ENCODE data around the gene AGAP3. TPM values are rescaled to one million over a fixed set of nuclear protein-coding genes. Genes with fewer than 3 reads are reported as not detected.

The AGAP3 gene
- total RNA-seq, 2 experiments from 2014 or later: 30.0 to 36.2 TPM

- no peaks in the 10 kb centered on the region for H3K9me3 Mint-ChIP-seq (ENCODE audit: low read depth)
- H3K27ac Mint-ChIP-seq: no peak overlapping the region
- peaks cover 3% of the 10 kb centered on the region for H3K36me3 Mint-ChIP-seq
- H3K4me3 Mint-ChIP-seq: peak overlapping the region; percentile 91
- ATAC-seq (no peak), DNase-seq (no peak)
- CTCF ChIA-PET: interaction anchor here (1.3 kb wide), 1 partner anchor 16 kb away, joined by 7 read pairs; no protein-coding TSS in a partner anchor
- peaks cover 33% of the 10 kb centered on the region for H3K4me1 Mint-ChIP-seq
- no peaks in the 10 kb centered on the region for H3K27me3 Mint-ChIP-seq
Measured at GRCh38 chr7:151061213-151062110, 24.8 kb upstream of the AGAP3 start.

GRCh38 chr7:151062111-151062398 is 24.2 kb upstream of the AGAP3 start:
- DNase-seq (no peak), ATAC-seq (no peak)
- H3K27me3 Mint-ChIP-seq: no peaks in the 10 kb centered on the region
- CTCF ChIA-PET: interaction anchor here (0.8 kb wide), 1 partner anchor 18 kb away, joined by 3 read pairs; the partner anchor contains the start of gene FASTK
- no peaks in the 10 kb centered on the region for H3K9me3 Mint-ChIP-seq (ENCODE audit: low read depth)
- H3K36me3 Mint-ChIP-seq: peaks cover 3% of the 10 kb centered on the region
- peaks cover 27% of the 10 kb centered on the region for H3K4me1 Mint-ChIP-seq
- H3K27ac Mint-ChIP-seq: no peak overlapping the region
- no peak overlapping the region for H3K4me3 Mint-ChIP-seq

- peaks cover 8% of the 10 kb centered on the region for H3K36me3 Mint-ChIP-seq
- ATAC-seq (no peak), DNase-seq (no peak)
- no peaks in the 10 kb centered on the region for H3K9me3 Mint-ChIP-seq (ENCODE audit: low read depth)
- CTCF ChIA-PET: interaction anchor here (0.8 to 1.1 kb wide), 2 partner anchors 18 to 61 kb away, joined by 3 to 4 read pairs; partner anchors contain the start of gene FASTK
- H3K27me3 Mint-ChIP-seq: no peaks in the 10 kb centered on the region
- H3K4me3 Mint-ChIP-seq: no peak overlapping the region
- peaks cover 22% of the 10 kb centered on the region for H3K4me1 Mint-ChIP-seq
- no peak overlapping the region for H3K27ac Mint-ChIP-seq
Measured at GRCh38 chr7:151062399-151063211, 23.7 kb upstream of the AGAP3 start.

GRCh38 chr7:151063212-151063561 is 23.1 kb upstream of the AGAP3 start:
- H3K27me3 Mint-ChIP-seq: no peaks in the 10 kb centered on the region
- H3K27ac Mint-ChIP-seq: no peak overlapping the region
- H3K4me3 Mint-ChIP-seq: no peak overlapping the region
- peaks cover 22% of the 10 kb centered on the region for H3K4me1 Mint-ChIP-seq
- CTCF ChIA-PET: interaction anchor here (1.1 kb wide), 1 partner anchor 61 kb away, joined by 4 read pairs; no protein-coding TSS in a partner anchor
- H3K36me3 Mint-ChIP-seq: peaks cover 10% of the 10 kb centered on the region
- ATAC-seq (no peak), DNase-seq (no peak)
- H3K9me3 Mint-ChIP-seq (ENCODE audit: low read depth): no peaks in the 10 kb centered on the region

- Mint-ChIP-seq H3K4me1 (peaks cover 13% of the 10 kb centered on the region), H3K4me3 (no peak overlapping the region), H3K27ac (no peak overlapping the region), H3K27me3 (no peaks in the 10 kb centered on the region), H3K9me3 (ENCODE audit: low read depth) (no peaks in the 10 kb centered on the region), H3K36me3 (peaks cover 11% of the 10 kb centered on the region)
- ATAC-seq (no peak), DNase-seq (no peak)
- CTCF ChIA-PET: no interaction called here
Measured at GRCh38 chr7:151064454-151064853, 21.8 kb upstream of the AGAP3 start.

GRCh38 chr7:151064993-151065392 is 21.3 kb upstream of the AGAP3 start:
- Mint-ChIP-seq H3K9me3 (ENCODE audit: low read depth) (no peaks in the 10 kb centered on the region), H3K36me3 (peaks cover 12% of the 10 kb centered on the region), H3K27ac (no peak overlapping the region), H3K4me1 (peaks cover 13% of the 10 kb centered on the region), H3K4me3 (no peak overlapping the region), H3K27me3 (no peaks in the 10 kb centered on the region)
- no peak for DNase-seq
- no peak for ATAC-seq
- CTCF ChIA-PET: no interaction called here

GRCh38 chr7:151065516-151065915 is 20.8 kb upstream of the AGAP3 start:
- Mint-ChIP-seq H3K9me3 (ENCODE audit: low read depth) (no peaks in the 10 kb centered on the region), H3K27ac (no peak overlapping the region), H3K4me1 (peaks cover 13% of the 10 kb centered on the region), H3K27me3 (no peaks in the 10 kb centered on the region), H3K36me3 (peaks cover 13% of the 10 kb centered on the region), H3K4me3 (no peak overlapping the region)
- CTCF ChIA-PET: no interaction called here
- ATAC-seq (no peak), DNase-seq (no peak)

- ATAC-seq (no peak), DNase-seq (no peak)
- Mint-ChIP-seq H3K27ac (no peak overlapping the region), H3K4me1 (peaks cover 5% of the 10 kb centered on the region), H3K36me3 (peaks cover 13% of the 10 kb centered on the region), H3K4me3 (no peak overlapping the region), H3K9me3 (ENCODE audit: low read depth) (no peaks in the 10 kb centered on the region), H3K27me3 (no peaks in the 10 kb centered on the region)
- CTCF ChIA-PET: no interaction called here
Measured at GRCh38 chr7:151066273-151066974, 19.9 kb upstream of the AGAP3 start.

DNA sequence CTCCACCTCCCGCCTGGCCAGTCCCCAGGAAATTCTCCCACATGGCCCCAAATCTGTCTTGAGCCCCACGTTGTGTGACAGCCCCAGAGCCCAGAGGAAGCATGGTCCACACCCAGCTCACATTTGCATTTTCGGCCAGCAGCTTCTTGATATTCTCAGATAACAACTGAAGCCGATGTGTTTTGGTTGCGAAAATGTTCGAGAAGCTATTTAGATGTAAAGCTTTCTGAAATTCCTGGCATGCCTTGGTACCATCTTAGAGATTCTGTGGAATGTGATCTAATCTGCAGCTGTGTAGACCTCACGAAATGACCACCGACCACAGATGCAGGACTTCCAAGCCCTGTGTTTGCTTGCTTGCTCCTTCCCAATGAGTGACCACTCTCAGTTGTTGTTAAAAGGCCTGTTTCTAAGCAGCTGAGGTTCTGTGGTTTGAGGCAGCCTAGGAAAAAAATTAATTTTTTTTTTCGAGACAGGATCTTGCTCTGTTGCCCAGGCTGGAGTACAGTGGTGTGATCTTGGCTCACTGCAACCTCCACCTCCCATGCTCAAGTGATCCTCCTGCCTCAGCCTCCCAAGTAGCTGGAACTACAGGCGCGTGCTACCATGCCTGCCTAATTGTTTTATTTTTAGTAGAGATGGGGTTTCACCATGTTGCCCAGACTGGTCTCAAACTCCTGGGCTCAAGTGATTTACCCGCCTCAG is 18.1 kb upstream of the AGAP3 start:
- CTCF ChIA-PET: interaction anchor here (1.3 kb wide), 2 partner anchors 12 to 16 kb away, joined by 3 to 4 read pairs; partner anchors contain the start of genes FASTK and TMUB1
- Mint-ChIP-seq H3K27me3 (no peaks in the 10 kb centered on the region), H3K4me1 (no peaks in the 10 kb centered on the region), H3K9me3 (ENCODE audit: low read depth) (no peaks in the 10 kb centered on the region), H3K27ac (no peak overlapping the region), H3K36me3 (peaks cover 19% of the 10 kb centered on the region), H3K4me3 (no peak overlapping the region)
- ATAC-seq (no peak), DNase-seq (no peak)

DNA sequence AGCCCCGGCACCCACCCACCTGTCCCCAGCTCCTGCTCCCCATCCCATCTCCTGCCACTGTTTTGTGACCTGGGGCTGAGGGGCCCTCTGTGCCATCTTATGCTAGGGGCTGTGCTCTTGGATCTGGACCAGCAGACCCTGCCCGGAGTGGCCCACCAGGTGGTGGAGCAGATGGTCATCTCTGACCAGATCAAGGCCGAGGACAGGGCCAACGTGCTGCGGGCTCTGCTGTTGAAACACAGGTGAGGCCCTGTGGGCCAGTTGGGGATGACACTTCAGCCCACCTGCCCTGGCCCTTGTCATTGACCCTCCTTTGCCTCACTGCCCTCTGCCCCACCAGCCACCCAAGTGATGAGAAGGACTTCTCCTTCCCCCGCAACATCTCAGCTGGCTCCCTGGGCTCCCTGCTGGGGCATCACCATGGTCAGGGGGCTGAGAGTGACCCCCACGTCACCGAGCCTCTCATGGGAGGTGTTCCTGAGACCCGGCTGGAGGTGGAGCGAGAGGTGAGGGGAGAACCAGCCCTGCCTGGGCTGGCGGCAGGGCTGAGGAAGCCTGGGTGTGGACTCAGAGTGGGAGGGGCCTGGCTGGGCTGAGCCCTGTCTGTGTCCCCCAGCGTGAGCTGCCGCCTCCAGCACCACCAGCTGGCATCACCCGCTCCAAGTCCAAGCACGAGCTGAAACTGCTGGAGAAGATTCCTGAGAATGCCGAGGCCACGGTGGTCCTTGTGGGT is 16.3 kb upstream of the AGAP3 start:
- ATAC-seq (no peak), DNase-seq (no peak)
- Mint-ChIP-seq H3K4me1 (peaks cover 9% of the 10 kb centered on the region), H3K4me3 (no peak overlapping the region), H3K27ac (no peak overlapping the region), H3K36me3 (peaks cover 22% of the 10 kb centered on the region), H3K9me3 (ENCODE audit: low read depth) (no peaks in the 10 kb centered on the region), H3K27me3 (no peaks in the 10 kb centered on the region)
- CTCF ChIA-PET: interaction anchor here (1.2 kb wide), 1 partner anchor 10 kb away, joined by 3 read pairs; the partner anchor contains the start of gene FASTK

- H3K27me3 Mint-ChIP-seq: no peaks in the 10 kb centered on the region
- peaks cover 9% of the 10 kb centered on the region for H3K4me1 Mint-ChIP-seq
- no peak overlapping the region for H3K27ac Mint-ChIP-seq
- CTCF ChIA-PET: interaction anchor here (1.2 kb wide), 1 partner anchor 10 kb away, joined by 3 read pairs; the partner anchor contains the start of gene FASTK
- H3K4me3 Mint-ChIP-seq: no peak overlapping the region
- H3K9me3 Mint-ChIP-seq (ENCODE audit: low read depth): no peaks in the 10 kb centered on the region
- peaks cover 20% of the 10 kb centered on the region for H3K36me3 Mint-ChIP-seq
- DNase-seq (no peak), ATAC-seq (no peak)
Measured at GRCh38 chr7:151070574-151070960, 15.7 kb upstream of the AGAP3 start.

Data from activated CD8-positive, alpha-beta memory T cell treated with anti-CD3 and anti-CD28 coated beads, Interleukin-2, amount 10 ng/mL, durations not matched to agents 7 days and 5 days (primary cell).